HG03565 (cell line): ENCODE data around the gene LCP1.

Source experiments
- ATAC-seq: cut with Tn5 transposase; IDR thresholded peaks from one replicate; pipeline ENCODE4 v1.9.1; 2021; ENCODE audit warnings: mild to moderate bottlenecking, moderate library complexity; ENCODE audit not compliant: unreplicated experiment

LCP1 gene

DNA sequence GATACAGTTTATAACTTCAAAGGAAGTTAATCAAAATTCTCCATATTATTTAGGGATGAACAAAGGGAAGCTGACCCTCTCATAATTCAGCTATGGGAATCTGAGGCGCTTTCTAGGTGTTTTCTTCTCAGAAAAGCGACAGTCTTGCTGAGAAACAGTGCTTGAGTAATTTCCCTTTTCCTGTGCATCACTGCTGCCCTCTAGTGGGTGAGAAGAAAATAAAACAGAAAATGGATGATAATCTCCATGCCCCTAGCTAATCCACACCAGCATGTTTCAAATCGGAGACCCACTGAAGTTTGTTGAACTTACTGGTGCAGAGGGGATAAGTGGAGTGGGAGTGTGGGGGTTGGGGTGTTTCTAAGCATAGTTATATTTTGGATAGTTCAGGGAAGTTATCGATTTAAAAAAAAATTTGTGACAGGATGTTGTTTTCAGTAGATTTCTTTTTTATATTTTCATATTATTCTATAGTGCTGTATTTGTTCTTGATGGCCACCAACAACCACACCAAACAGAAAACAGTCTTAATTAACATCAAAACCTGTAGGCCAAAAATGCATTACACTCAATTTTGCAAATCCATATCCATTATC is 21.4 kb downstream of the LCP1 start:
- ATAC-seq = no peak

DNA sequence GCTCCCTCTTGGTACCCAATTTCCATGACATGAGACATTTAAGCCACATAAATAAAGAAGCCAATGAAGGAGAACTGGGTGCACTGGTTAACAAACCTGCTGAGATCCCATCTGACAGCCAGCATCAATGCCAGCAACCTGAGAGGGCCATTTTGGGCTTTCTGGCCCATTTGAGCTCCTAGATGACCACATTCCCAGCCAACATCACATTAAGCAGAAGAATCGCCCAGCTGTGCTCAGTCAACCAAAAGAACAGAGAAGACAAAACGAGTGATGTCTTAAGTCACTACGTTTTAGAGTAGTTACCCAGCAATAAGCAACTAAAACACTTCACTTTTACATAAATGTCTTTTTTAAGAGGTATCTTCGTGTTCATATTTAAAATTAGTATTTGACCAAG is 21.9 kb downstream of the LCP1 start:
- ATAC-seq = no peak

DNA sequence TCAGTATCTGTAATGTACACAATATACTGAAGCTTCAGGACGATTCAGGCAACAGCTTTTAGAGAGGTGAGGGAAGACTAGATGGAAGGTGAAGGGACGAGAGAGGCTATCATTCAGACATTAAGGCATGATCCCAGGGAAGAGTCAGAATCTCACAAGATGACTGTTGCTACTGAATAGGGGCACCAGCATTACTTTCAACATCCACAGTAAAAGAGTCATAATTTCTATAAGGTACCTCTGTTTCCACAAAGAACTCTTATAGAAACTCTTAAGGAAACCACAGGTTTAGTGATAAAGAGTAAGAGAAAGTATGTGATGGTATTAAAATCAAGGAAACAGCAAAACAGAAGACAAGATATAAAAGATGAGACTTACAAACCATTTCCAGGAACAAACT is 23.0 kb downstream of the LCP1 start:
- ATAC-seq = no peak

DNA sequence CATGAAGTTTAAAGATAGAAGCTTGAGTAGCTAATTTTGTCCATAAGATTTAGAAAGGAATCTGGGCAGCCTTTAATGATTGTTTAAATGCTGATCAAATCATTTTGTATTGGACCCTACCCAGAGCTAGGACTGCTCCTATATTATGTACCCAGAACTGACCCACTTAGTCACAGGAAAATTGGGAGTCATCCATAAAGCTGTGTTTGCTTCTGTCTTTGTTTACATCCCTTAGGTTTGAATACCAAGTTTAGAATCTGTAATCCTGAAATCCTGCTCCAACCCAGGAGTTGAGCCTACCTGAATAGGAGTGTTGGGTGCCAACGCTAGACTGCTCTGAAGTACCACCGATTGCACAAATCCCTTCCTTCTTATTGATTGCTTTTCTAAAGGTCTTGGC is 23.8 kb downstream of the LCP1 start:
- ATAC-seq = no peak

DNA sequence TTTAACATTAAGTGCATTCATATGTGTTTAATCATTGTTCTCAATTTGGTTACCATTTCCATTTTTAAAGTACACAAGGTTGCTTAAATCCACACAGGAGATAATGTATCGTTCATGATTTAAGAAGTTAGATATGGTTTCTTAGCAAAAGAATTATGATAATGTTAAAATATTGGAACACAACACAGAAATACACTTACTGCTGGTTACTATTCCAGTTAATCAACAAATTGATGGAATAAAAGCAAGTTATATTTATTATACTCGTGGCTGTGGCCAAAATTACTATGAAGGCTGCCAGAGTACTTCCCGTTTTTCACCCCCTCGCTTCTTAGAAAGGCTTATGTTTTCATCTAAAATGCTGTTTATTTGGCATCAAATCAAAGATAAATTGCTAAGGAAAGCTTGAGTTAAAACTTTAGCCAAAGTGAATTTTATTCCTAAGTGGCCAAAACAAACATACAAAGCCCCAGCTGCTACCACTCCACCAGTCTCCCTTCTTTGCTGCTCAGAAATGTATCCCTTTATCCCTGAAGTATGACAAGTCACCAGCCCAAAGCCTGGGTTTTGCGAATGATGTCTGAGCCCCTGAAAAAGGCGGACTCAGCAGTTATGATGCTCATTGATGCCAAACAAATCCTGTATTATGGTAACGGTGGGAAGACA is 27.7 kb downstream of the LCP1 start:
- no peak for ATAC-seq

DNA sequence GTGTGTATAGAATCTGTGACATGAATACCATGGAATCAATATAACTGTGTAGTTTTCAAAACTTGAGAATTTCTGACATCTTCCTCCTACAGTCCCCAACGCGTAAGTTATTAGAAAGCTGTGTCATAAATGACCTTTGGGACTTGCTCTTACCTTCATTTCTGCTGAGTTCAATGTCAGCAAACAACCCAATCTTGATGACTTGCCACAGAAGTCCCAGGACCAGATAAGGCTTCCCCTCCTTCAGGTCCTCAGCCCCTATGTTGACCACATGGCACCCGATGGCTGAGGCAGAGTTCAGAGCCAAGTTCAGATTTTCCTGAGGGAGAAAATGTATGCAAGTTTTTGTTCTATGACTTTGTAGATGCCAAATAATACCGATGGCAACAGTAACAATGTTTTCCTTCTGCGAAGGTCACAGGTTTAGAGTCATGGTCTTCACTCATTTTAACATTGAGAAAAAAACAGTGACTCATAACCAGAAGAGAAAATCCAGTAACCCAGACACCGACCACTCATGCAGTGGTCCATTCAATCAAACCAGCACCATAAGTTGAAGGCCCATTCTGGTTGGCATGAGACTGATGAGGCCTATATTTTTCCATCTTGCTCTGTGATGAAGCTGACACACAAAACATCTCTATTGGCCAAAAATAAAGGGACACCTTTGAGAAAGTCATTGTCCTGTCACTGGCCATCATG is 29.2 kb downstream of the LCP1 start:
- ATAC-seq = no peak

DNA sequence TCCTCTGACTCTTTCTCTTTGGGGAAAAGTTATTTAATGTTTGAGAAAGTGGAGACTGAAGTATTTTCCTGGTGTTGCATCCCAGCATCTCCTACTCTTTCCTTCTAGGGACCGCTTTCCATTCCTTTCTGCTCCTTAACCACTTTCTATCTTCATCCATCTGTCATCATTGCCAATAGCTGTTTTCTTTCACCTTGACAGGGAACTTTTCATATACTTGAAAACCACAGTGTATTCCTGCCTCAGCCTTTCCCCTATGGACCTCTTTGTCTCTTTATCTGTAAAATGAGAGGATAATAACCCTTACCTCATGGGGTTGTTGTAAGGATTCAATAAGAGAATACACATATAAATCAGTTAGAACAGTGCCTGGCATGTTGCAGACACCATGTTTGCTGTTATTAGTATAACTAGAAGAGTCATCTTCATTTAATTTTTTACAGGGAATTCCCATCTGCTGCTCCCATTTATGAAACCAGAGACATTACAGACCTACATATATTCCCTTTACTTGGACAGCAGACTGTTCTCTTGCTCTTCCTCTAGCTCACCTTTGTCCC is 31.8 kb downstream of the LCP1 start:
- ATAC-seq = no peak

DNA sequence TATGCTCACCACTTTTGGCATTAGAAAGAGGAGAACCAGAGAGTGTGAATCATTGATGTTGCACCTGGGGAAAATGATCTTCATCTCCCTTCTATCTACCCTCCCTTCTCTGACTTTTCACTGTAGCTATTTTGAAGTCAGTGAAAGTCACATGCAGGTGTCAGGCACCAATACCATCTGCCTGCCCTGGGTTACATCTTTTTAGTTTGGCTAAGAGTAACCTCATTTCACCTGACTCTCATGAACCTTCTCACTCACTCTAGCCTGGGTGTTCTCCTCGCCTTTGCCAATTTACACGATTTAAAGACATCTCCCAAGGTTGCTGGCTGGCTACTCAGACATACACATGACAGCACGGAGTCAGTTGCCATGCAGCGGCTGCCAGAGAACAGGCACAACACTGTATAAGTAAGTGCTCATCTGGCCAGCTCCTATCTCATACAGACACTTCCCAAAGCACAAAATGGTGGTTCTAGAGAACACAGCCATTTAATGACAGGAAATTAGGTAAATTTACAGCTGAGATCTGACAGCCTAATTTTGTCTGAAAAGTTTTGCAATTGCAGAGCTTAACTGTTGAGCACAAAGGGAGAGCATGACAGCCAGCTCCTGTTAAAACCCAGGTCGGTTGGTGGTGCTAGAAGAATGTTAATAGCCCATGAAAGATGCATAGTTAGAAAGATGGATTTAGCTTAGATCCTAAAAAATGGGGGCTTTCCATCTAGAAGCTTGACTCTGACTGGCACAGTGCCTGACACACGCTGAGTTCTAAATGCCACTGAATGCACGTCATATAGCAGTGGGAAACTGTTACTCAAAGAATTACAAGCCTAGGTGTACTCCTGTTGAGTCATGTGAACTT is 32.5 kb downstream of the LCP1 start:
- ATAC-seq = no peak

DNA sequence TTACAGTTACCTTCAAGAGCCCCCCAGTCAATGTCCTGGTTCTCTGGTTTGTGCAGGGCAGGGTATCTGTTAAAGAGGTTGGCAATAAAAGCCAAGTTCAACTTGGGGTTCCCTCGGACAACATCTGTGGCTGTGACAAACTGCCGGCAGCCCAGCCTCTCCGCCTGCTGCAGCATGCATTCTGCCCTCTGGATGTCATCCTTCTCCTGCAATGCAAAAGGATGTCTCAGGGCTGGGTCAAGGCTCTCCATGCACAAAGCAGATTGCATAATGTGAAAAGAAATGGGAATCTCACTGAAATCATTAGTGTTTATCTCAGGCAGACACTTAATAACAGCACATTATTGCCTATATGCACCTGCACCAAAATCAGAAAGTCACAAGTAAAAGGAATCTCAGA is 35.1 kb downstream of the LCP1 start:
- ATAC-seq = no peak

DNA sequence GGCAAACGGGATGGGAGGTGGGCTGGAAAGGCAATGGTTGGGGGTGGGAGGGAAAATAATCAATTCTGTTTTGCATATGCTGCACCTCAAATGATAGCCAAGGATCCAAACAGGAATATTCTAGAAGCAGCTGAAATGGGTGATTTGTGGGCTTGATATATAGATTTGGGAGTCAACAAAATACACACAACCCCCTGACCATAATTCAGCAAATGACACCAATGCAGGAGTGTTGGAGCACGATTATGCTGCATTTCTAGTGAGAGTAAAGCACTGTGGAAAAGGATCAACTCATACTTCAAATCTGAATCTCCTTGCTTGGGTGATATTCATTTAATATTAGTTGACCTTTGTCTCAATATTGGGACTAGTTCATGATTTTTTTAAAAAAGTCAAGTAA is 36.0 kb downstream of the LCP1 start:
- ATAC-seq = no peak

DNA sequence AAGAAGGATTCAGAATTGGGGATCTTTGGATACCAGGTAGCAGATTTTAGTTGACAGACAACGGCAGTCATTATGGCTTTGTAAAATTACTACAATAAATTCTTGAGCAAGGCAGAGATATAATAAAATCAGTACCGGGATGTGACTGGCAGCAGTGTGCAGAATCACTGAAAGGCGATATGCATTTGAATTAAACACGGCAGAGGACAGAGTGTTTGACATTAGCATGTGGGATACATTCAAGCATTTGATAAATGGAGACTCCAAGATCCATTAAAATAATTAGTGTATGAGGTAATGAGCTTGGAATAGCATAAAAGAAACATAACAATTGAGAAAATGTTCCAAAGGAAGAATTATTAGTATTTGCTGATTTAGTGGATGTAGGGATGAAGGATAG is 36.8 kb downstream of the LCP1 start:
- no peak for ATAC-seq

DNA sequence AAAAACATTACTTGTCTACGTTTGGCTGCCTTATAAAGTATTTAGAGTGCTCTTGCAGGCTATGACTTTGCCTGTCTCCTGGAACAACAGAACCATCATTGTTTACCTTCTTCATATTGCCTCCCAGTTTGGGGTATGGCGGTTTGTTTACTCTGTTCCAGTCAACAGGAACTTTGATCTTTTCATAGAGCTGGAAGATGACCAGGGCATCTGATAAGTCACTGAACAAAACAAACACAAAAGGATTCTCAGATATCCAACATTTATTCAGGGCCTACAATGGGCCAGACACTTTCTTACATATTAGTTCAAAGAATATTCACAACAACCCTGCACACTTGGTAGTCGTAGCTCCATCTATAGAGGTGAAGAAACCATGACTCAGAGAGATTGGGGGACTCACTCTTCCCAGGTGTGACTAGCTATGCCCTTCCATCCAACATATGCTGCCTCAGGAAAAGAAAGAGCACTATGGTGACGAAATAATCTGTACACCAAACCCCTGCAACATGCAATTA is 38.7 kb downstream of the LCP1 start:
- ATAC-seq = no peak

DNA sequence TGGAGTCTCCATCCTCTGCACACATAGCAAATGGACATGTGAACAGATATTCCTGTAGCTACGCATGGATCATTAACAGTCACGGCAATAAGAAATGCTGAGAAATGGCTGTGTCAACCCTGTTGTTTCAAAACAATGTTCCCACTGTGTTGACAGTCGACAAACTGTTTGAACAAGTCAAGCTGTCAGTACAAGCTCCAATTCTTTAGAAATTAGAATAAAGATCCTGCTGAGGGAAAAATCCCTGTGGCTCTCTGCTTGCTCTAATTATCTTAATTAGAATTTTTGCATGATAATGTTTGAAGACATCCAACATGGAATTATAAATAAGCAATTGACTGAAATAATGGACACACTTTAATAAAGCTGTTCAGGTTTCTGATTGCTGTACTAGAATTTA is 39.2 kb downstream of the LCP1 start:
- no peak for ATAC-seq

DNA sequence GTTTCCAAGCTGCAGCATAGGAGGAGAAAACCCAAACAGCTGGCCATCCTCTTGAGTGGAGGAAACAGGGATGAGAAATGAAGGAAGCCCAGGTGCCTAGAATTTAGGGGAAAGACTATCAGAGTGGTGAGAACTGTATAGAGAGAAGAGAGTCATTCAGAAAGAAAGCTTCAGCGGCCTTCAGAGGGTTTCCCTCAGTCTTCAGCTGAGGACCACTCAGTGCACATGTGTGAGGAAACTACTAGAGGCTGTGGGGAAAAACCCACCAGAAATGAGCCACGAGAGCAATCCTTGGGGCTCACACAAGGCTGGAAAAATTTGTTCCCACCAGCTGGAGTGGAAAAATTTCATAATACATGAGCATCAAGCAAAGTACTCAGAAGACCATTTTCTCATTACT is 41.9 kb downstream of the LCP1 start:
- no peak for ATAC-seq

DNA sequence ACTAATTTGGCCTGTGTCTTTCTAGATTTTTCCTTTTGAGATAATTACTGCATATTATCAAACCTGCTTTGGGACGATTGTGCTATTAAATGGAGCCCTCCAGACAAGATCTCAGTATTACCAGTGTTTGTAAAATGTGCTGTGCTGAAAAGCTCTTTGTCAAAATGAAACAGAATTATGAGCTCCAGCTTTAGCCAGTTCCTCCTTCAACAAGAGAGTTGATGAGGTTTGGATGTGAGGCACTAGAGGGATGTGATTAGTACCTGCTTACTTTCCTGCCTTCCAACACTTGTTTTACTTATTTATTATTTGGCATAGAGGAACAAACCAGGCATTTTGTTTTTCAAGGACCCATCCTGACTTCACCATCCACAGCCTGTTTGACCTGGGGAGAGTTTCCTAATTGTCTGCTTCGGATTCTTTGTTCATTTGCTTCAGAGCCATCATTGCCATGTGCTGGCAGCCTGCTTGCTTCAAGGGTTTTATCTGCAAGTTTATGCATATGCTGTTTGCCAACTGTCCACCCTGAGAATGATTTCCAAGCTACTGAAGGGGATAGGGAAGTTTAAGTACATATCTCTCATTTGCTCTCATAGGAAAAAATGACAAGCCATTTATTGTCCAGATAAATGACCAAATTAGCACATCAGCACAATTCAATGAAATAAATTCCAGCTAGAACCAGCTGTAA is 44.2 kb downstream of the LCP1 start:
- no peak for ATAC-seq

DNA sequence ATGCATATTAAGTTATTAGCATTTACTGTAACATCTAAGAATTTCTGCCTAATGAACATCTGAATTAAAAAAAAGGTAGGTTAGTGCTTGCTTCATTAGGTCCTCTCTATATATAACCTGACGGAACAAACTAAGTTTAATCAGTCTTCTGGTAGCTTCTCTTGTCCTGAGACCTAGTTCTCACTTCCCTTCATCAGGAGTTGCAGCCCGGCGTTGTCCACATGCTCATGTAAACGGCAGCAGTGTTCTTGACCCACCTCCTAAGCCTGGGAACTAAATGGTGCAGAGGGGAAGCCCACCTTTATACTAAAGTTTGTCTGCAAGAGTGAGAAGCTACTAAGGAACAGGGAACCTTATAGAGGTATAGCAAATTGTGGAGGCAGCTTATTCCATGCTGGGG is 45.3 kb downstream of the LCP1 start:
- ATAC-seq = no peak

DNA sequence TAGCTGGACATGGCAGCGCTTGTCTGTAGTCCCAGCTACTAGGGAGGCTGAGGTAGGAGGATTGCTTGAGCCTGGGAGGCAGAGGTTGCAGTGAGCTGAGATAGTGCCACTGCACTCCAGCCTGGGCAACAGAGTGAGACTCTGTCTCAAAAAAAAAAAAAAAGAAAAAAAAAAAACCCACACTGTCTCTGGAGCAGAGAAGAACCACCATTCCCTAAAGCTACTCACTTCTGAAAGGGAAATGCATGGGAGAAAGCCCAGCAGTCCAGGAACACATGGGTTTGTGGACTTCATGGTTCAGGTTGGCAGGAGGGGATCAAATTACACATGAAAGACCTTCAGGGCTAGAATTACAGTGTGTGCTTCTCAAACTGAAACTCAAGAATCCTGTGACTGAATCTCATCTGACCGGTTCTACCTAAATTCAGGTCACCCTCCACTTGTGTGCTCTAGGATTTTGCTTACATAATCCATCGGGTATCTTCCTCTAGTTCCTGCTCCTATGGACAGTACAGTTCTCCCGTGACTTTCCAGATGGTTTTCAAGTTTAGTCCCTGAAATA is 46.9 kb downstream of the LCP1 start:
- ATAC-seq = no peak

DNA sequence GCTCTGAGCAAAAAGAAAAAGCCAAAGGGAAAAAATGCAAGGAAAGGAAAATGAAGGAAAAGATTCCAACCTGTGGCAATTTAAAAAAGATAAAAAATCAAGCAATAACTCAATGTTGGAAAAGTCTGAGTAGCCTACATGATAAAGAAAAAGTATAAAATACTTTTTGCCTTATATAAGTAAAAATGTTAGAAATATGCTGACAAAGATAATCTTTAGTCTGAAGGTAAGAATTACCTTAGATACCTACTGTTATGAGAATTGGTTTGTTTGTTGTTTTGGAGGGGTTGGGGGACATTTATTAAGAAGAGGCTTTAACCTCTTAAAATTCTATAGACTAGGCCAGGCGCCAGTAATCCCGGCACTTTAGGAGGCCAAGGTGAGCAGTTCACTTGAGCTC is 47.5 kb downstream of the LCP1 start:
- ATAC-seq = no peak

DNA sequence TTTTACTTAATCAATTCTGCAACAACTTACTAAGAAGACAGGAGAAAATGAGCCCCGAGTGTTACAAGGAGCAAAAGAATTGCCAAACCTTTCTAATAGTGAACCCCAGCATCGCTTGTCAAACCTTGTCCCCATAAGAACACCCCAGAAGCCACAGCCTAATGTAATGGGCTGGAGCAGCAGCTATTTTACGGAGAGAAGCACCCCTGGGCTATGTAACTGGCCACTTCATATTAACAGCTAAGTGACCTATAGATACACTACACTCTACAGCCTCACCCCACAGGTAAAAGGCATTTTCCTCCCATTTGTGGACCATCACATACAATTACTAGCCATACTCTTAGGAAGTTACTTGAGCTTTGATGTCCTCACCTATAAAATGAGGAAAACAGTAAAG is 49.9 kb downstream of the LCP1 start:
- ATAC-seq = no peak

DNA sequence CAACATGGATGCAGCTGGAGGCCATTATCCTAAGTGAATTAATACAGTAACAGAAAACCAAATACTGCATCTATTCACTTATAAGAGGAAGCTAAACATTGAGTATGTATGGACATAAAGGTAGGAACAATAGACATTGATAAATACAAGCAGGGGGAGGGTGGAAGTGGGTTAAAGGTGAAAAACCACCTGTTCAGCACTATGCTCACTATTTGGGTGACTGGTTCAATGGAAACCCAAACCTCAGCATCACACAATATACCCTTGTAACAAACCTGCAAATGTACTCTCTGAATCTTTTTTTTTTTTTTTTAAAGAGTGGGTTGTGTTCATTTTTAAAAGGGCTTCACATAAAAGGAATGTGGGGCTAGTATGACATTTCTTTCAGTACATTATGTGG is 50.3 kb downstream of the LCP1 start:
- no peak for ATAC-seq
